ENCODE results near the gene CORIN.
A peak's percentile ranks its signal among the peaks of the same experiment; 100 is the strongest.

The CORIN gene, protein sequence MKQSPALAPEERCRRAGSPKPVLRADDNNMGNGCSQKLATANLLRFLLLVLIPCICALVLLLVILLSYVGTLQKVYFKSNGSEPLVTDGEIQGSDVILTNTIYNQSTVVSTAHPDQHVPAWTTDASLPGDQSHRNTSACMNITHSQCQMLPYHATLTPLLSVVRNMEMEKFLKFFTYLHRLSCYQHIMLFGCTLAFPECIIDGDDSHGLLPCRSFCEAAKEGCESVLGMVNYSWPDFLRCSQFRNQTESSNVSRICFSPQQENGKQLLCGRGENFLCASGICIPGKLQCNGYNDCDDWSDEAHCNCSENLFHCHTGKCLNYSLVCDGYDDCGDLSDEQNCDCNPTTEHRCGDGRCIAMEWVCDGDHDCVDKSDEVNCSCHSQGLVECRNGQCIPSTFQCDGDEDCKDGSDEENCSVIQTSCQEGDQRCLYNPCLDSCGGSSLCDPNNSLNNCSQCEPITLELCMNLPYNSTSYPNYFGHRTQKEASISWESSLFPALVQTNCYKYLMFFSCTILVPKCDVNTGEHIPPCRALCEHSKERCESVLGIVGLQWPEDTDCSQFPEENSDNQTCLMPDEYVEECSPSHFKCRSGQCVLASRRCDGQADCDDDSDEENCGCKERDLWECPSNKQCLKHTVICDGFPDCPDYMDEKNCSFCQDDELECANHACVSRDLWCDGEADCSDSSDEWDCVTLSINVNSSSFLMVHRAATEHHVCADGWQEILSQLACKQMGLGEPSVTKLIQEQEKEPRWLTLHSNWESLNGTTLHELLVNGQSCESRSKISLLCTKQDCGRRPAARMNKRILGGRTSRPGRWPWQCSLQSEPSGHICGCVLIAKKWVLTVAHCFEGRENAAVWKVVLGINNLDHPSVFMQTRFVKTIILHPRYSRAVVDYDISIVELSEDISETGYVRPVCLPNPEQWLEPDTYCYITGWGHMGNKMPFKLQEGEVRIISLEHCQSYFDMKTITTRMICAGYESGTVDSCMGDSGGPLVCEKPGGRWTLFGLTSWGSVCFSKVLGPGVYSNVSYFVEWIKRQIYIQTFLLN

DNA sequence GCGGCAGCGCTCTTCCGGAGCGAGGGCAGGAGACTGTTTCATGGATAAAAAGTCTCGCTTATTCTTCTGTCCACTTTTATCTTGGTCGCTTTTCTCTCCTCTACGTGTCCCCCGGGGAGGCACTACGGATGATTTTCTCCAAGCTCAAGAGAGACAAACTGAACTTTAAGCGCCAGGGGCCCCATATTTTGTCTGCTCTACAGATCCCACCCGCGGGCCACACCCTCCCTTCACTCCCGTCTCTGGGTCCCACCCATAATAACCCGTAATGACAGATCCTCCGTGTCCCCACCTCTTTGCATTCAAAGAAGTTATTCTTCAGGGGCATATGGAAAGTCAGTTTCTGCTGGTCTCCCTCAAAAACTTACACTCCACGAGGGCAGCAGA, at the start of gene CORIN:
CORIN (minus strand) TSS at position 160 of the 387 bp plus-strand sequence; CDS start at position 42, 118 bp downstream.
- peak in 1 of 56 donors; percentile 3 for DNase-seq

DNA sequence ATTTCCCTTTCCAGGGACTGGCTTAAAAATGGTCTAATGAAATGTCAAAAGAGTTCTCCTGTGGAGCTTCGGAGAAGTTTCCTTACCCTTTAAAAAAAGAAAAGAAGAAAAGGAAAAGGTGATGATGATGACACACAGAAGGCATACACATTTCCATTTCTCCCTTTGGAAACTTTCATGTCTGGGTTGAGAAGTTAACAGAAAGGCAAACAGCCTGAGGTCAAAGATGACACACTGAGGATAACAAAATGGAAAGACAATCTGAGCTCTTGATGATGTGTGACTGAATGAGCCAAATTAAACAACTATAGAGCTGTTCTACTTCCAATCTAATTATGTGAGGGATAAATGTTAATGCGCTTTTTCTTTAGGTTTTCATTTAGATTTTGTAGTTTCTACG, 44.4 kb upstream of the CORIN start:
- no peak for DNase-seq

DNA sequence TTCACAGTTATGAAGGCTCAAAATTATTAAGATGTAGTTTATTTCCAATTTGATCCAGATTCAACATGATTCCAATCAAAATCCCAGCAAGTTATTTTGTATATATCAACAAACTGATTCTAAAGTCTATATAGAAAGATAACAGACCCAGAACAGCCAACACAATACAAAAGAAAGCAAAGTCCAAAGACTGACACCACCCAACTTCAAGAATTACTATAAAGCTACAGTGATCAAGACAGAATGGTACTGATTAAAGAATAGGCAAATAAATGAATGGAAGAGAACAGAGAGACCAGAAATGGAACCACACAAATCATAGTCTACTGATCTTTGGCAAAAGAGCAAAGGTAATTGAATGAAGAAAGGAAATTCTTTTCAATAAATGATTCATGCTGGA, 41.6 kb upstream of the CORIN start:
- no peak for DNase-seq

GRCh38 chr4:47876784-47877546, 39.1 kb upstream of the CORIN start:
- DNase-seq, result no peak

DNA sequence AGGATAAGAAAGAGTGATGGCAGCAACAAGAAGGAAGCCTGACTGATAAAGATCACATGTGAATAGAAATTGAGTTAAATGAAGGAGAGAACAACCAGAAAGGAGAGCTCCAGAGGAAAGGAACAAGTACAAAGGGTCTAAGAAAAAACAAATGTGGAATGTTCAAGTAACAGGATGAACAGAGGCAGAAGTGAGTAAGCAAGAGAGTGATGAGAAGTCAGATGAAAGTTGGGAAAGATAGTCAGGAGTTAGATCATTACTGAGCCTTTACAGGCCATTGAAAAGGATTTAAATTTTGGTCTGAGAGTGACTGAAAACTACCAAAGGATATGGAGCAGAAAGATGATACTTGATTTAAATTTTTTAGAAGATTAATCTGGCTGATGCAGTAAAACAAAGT, 38.4 kb upstream of the CORIN start:
- DNase-seq, result no peak

DNA sequence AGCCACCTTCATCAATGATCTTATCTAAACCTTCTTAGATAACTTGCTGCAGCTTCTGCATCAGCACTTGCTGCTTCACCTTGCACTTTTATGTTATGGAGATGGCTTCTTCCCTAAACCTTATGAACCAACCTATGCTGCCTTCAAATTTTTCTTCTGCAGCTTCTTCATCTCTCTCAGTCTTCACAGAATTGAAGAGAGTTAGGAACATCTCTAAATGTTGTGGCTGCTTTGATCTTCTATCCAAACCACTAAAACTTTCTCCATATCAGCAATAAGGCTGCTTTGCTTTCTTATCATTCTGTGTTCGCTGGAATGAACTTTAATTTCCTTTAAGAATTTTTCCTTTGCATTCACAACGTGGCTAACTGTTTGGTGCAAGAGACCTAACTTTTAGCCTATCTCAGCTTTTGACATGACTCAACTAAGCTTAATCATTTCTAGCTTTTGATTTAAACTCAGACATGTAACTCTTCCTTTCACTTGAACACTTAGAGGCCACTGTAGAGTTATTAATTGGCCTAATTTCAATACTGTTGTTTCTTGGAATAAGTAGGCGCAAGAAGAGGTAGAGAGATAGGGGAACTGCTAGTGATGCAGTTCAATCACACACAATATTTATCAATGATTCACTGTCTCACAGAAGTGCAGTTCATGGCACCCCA, 36.1 kb upstream of the CORIN start:
- DNase-seq, result no peak

DNA sequence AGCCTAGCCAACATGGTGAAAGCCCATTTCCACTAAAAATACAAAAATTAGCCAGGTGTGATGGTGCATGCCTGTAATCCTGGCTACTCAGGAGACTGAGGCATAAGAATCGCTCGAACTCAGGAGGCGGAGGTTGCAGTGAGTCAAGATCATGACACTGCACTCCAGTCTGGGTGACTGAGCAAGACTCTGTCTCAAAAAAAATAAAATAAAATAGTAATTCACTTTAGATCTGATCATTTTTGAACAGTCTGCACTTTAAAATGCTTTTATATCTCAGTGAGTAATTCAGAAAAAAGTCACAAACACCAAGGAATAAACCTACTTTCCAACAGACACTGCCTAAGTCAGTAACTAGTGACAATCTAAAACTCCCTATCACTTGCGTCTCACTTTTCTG, 25.6 kb upstream of the CORIN start:
- no peak for DNase-seq

GRCh38 chr4:47862297-47862696, 24.4 kb upstream of the CORIN start:
- no peak for DNase-seq

GRCh38 chr4:47860305-47860704, 22.4 kb upstream of the CORIN start:
- no peak for DNase-seq

DNA sequence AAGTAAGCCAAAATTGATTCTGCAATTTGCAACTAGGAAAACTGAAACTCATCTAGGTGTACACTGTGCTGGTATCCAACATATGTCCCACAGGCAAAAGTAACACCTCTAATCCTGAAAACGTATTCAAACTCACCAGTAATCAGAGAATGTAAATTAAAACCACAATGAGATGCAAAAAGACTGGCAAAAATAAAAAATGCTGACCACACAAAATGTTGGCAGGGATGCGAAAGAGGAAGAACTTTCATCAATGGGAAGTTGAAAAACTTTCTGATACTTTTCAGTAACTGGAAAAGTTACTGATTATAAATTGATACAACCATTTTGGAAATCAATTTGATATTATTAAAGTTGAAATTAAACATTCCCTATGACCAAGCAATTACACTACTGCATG, 20.1 kb upstream of the CORIN start:
- DNase-seq, result no peak

DNA sequence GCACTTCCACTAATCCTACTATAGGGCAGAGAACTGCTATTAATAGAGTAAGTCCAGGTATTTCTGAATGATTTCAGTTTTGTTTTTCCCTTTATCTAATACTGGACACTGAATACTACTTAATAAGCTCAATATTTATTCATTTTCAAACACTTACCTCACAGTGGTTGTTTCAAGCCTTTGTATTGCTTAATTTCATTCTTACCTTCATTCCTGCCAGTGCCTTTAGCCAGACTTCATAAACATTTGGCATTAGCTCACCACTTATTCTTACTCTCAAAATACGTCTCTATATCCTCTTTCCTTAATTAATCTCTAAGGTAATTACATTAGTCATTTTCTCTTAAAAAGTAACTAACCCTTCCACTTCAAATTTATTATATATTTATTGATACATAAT, 18.8 kb upstream of the CORIN start:
- no peak for DNase-seq

DNA sequence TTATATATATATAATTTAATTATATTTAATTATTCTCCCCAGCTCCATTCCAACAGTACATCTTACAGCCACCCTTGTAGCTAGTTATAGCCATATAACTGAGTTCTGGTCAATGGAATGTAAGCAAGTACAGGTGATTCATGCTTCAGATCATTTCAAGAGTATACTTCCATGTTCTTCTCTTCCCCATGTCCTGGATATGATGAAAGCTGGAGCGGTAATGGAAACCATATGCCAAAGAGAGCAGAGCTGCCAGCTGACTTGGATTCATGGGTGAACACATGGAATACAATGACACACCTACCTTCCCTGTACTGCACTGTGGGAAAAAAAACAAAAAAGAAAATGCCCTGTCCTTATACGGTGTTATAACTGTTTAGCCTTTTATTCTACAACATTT, 17.5 kb upstream of the CORIN start:
- DNase-seq, result no peak

- no peak for DNase-seq
Measured at GRCh38 chr4:47852136-47852535, 14.3 kb upstream of the CORIN start.

- DNase-seq, result no peak
Measured at GRCh38 chr4:47849466-47849865, 11.6 kb upstream of the CORIN start.

DNA sequence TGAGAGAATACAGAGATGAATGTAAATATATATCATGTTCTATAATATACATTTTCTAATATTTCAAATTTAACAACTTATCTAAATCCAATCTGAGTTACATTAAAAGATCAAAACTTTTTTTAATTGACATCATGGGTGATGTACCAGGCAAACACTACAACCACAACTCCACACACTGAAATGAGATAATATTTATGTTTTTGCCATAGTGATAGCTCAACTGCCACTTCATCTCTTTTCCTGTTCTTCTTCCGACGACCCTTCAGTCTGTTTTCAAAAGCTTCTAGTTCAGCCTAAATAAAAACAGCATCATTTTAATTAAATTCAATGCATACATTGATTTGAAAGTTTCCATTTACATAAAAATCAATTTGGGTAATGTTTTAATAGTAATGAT, 10.2 kb upstream of the CORIN start:
- DNase-seq, result no peak

DNA sequence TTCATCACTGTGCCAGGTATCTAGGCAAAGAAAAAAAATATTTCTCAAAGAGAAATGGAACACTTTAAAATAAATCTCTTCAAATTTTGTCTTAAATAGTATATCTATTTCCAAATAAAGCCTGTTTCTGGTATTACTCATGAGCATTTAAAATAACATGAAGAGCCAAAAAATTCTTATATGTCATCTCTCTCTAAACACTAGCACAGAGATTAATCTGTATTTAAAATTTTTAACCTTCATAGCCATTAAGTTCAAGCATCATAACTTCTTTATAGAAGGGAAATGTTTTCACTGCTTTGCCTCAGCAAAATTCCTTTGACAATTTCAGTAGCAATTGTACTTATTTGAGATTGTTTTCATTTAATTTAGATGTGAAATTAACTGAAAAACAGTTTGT, 5.1 kb upstream of the CORIN start:
- DNase-seq, result no peak

DNA sequence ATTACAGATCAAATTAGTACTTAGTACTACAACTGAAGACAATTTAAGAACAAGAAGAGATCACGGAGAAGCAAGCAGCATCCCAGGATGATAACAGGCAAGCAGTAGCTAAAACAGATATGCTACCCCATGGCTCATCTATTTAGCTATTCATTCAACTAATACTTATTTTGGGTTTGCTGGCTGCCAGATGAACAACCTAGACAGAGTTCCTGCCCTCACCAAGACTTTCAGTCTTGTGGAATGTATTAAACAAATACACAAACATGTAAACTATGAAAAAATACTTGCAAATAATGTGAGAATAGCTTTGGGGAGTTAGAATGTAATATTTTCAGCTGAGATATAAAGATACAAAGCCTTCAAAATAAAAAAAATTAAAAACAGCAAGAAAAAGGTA, 2.4 kb upstream of the CORIN start:
- no peak for DNase-seq

- DNase-seq, result peak in 20 of 56 donors; percentile 1 to 64 (median 16)
Measured at GRCh38 chr4:47839259-47839658, 1.4 kb upstream of the CORIN start.

DNA sequence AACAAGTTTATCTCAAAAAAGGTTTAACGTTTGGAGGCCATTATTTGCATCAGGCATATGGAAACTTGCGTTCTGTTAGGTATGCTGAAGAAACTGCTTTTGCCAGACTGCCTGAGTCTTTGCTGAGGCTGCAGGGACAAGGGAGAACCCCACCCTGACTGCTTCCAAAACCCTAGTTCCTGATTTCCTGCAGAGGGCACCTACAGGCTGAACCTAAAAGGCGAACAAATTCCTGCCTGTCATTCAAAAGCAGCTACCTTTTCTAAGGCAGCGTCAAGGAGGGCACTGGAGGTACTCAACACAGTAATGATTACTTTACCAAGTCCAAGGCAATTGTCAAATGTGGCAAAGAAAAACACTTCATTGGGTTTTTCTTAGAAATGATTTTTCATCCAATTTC, 578 bp upstream of the CORIN start:
- DNase-seq, result peak in 1 of 56 donors; percentile 2

DNA sequence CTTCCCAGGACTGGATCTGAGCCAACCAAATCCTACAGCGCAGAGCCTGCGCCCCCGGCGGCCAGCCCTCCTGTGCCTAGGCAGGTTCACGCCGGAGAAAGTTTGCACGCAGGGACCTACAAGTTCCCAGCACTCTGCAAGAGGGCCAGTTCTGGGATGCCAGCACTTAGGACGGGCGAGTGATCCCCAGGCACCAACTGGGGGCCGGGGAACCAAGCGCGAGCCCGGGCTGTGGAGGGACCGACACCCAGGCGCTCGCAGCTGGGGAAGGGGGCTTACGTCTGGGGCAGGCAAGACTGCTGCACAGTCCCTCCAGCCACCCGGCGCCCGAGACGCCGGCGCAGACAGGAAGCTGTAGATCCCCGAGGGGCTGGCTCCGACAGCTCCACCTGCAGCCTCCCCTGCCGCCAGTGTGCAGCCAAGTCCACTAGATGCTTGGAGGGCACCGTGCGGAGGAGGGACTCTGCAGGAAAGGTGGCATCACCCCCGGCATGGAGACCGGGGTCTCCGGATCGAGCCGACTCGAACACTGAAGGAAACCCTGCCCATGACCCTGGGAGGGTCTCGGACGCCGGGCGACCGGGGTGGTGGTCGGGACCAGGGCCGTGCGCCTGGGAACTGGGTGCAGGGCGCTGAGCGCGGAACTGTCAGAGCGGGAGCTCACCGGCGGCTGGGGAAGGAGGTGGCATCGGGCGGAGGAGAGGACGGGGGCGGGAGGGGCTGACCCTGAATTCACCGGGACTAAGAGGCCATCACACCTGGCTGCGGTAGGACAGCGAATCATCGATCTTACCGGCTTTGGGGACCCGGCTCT, 566 bp downstream of the CORIN start:
- peak in 13 of 56 donors; percentile 1 to 36 (median 10) for DNase-seq
